Thyroid gland (tissue), 4 donors: ENCODE measurements around the gene ISG15.

Experiments
- CTCF ChIP-seq, 6 experiments: fragments of 200-600 bp in 3 of 6; fragments of 450-650 bp in 3 of 6; sonication (generic) in 3 of 6; IDR thresholded peaks; one replicate each; pipeline ENCODE4 v1.5.1; 2016 to 2019; ENCODE audit warnings: antibody characterized with exemption in 6 of 6, mild to moderate bottlenecking in 2 of 6, inconsistent platforms in 1 of 6, moderate library complexity in 1 of 6
- POLR2A ChIP-seq, 2 donors: fragments of 450-650 bp; IDR thresholded peaks; one replicate each; pipeline ENCODE4 v1.6.1; 2017; ENCODE audit warnings: antibody characterized with exemption in 2 of 2, mild to moderate bottlenecking in 2 of 2, moderate library complexity in 1 of 2

DNA sequence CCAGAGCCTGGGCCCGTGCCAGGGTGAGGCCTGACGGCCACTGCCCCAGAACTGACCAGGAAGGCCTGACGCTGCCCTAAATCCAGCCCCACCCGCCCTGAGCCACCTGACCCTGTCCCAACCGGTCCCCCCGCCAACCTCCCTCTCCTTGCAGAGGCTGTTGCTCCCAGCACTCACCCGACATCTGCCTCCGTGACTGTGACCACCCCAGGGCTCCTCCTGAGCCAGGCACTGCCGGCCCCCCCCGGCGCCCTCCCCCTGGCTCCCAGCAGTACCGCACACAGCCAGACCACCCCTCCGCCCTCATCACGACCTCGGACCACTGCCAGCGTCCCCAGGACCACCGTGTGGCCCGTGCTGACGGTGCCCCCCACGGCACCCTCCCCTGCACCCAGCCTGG lies 32.9 kb downstream of the ISG15 start:
- no peak for TF ChIP-seq CTCF (IDR thresholded peaks at IDR 0.05)
- no peak for TF ChIP-seq POLR2A (IDR thresholded peaks at IDR 0.05)
